ENCODE results near the gene FGF1.

- TF ChIP-seq POLR2A (IDR thresholded peaks at IDR 0.05; ENCODE audit: low read length): no peak
- TF ChIP-seq GATA1 (IDR thresholded peaks at IDR 0.05; ENCODE audit: low read depth, low read length): no peak
Observed at GRCh38 chr5:142602720-142603245, 83.1 kb downstream of the FGF1 start.

Data from erythroblast (primary cell).